Dermis microvascular lymphatic vessel endothelial cell (primary cell): ENCODE results near the gene NOXA1. TPM values are rescaled to one million over a fixed set of nuclear protein-coding genes. Genes with fewer than 3 reads are reported as not detected.
A peak's percentile ranks its signal among the peaks of the same experiment; 100 is the strongest.
"Not testable (repeated sequence)": the region's sequence is repeated elsewhere in the genome, so short reads cannot be mapped to it uniquely, and the experiment has no call there.

Experiments used
- DNase-seq, 2 donors: peaks; one replicate each; pipeline versions ENCODE4 v3.0.0 to v3.0.0-alpha.2; 2010; ENCODE audit warnings: low read depth in 2 of 2
- total RNA-seq: library from RNA; depleted of rRNA; stranded (reverse); fragments of >200 nt; gene quantifications from 2 replicates; pipeline ENCODE4 v1.2.1, GENCODE V29; 2014

Gene NOXA1, protein sequence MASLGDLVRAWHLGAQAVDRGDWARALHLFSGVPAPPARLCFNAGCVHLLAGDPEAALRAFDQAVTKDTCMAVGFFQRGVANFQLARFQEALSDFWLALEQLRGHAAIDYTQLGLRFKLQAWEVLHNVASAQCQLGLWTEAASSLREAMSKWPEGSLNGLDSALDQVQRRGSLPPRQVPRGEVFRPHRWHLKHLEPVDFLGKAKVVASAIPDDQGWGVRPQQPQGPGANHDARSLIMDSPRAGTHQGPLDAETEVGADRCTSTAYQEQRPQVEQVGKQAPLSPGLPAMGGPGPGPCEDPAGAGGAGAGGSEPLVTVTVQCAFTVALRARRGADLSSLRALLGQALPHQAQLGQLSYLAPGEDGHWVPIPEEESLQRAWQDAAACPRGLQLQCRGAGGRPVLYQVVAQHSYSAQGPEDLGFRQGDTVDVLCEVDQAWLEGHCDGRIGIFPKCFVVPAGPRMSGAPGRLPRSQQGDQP
- 1.3 and 2.1 TPM in 2 replicates for total RNA-seq

DNA sequence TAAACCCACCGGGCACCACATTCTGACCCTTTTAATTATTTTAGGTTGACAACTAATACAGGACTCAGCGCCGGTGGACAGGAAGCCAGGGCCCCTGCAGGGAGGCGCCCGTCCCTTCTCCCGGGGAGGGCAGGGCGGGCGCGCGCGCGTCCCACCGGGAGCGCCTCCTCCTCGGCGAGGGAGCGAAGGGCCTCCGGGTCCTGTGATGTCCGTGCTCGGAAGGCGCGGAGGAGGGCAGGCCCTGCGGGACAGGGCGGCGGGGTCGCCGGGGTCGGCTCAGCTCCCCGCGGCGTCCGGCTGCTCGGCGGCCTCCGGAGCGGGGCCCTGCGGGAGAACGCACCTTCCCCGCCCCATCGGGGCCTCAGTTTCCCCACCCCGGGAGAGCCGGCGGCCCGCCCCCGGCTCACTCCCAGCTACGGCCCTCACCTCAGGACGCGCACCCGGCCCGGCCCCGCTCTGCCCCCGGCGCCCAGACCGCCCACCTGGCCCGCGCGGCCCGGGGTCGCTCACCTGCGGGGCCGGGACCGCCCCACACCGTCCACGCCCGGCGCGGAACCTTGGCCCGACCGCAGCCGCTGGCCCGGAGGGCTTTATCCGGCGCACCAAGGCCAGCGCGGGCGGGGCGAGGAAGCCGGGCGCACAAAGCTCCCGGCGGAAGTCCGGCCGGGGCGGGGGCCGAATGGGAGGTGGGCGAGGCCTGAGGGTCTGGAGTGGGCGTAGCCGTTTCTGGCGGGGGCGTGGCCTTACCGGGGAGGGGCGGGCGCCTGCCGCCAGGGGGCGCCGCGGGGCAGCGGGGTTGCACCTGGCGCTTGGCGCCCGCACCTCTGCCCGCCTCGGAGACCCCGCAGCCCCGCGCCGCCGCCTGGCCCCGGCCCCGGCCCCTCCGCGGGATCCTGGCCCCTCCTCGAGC lies at the start of gene NOXA1, which contains the start of gene EXD3:
Gene NOXA1 (plus strand): TSS at position 790 of the 910 bp plus-strand sequence. CDS start 137 bp downstream, outside the sequence.
Gene EXD3 (minus strand): TSS at position 559 of the 910 bp plus-strand sequence. CDS start 27,805 bp downstream, outside the sequence.
- peak; percentile 83 to 92 for DNase-seq

DNA sequence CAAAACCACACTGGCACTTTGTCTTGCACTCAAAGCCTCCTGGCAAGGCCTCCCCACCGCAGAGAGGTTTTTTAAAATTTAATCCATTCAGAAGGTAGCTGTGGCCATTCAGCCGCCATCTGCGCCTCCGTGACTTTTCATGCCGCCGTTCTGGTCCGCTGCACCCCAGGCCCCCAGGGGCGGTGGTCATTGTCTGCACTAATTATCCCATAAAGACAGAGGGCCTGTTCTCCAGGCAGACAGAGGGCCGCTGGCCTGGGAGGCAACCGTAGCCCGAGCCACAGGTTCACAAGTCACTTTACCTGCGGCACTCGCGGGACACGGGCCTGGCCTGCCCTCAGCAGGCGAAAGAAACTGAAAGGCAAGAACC lies 49.6 kb upstream of the NOXA1 start:
- no peak for DNase-seq

DNA sequence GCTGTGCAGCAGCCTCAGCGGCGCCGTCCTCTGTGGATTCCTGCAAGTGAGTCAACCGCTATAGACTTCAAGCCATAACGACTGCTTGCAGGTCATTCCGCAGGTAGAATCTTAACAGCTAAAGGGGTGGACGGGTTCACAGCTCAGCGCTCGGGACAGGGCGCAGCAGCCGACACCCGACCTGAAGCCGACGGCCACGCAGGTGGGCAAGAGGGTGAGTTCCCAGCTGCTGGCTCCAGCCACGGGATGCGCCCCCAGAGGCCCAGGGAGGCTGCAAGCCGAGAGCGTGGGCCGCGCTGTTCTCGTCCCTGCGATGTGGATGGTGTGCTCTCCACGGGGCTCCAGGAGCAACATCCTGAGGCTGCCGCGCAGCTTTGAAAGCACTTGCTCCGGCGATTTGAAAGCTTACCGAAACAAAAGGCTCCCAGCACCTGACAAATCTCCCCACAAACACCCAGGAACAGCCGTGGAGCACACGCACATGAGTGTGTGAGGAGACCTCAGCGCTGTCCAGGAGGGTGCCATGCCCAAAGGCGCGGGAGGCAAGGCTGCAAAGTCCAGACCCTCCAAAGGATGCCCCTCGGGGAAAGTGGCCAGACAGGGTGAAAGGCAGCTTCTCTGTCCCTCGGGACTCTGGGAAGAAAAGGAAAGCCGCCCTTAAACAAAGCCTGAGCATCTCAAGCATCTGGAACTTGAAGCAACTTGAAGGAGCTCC lies 48.9 kb upstream of the NOXA1 start:
- no peak for DNase-seq

DNA sequence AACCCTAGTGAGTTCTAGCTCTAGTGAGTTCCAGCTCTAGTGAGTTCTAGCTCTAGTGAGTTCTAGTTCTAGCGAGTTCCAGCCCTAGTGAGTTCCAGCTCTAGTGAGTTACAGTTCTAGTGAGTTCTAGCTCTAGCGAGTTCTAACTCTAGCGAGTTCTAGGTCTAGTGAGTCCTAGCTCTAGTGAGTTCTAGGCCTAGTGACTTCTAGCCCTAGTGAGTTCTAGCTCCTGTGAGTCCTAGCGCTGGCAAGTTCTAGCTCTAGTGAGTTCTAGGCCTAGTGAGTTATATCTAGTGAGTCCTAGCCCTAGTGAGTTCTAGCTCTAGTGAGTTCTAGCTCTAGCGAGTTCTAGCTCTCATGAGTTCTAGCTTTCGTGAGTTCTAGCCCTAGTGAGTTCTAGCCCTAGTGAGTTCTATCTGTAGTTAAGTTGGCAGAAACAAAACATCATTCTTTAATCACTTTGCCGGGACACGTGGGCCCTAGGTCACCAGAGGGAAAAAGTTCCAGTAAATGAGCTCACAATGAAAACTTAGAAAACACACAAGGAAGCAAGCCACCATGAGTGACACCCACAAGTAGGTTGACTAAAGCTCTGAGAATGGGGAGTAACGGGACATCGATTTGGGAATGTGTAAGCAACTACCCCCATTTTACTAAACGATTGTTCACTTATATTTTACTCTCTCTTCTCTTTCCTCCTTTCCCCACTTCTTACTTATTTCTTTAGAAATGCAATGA lies 47.7 kb upstream of the NOXA1 start:
- no peak for DNase-seq

DNA sequence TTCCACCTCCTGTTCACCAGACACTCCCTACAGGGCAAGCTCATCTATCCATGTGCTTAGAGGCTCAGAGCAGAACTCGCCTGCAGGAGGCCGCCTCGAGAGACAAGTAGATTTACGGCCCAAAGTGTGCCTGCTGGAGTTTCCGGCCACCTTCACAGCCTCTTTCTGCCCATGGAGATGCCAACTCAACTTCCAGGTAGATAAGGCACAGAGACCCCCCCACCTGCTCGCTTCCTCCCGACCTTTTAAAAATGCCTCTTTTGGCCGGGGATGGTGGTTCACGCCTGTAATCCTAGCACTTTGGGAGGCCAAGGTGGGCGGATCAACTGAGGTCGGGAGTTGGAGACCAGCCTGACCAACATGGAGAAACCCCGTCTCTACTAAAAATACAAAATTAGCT lies 46.8 kb upstream of the NOXA1 start:
- no peak for DNase-seq

DNA sequence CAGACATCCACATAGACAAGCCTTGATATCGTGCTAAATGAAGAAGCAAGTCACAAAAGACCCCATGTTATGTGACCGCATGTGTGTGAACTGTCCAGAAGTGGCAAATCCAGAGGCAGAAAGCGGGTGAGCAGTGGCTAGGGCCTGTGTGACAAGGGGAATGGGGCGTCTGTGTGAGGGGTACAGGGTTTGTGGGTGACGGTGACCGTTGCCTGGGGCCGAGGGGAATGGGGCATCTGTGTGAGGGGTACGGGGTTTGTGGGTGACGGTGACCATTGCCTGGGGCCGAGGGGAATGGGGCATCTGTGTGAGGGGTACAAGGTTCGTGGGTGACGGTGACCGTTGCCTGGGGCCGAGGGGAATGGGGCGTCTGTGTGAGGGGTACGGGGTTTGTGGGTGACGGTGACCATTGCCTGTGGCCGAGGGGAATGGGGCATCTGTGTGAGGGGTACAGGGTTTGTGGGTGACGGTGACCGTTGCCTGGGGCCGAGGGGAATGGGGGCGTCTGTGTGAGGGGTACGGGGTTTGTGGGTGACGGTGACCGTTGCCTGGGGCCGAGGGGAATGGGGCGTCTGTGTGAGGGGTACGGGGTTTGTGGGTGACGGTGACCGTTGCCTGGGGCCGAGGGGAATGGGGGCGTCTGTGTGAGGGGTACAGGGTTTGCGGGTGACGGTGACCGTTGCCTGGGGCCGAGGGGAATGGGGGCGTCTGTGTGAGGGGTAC lies 44.3 kb upstream of the NOXA1 start:
- DNase-seq, result not testable (repeated sequence)

DNA sequence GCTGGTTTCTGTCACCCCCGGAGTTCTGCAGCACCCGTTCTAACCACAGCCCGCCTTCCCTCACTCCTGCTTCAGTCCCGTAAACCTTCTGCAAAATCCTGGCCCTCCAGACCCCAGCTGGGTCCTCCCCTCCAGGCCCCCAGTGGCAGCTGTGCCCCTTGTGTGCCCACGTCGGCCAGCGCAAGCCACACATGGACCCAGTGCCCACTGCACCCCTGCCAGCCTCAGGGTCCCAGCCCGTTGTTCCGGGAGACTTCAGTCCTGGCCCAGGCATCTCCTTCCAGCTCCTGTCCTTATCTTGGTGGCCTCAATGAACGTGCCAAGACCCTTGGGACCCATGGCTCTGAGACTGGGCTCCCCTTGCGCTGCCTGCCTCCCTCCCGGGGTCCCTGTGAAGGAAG lies 43.4 kb upstream of the NOXA1 start:
- DNase-seq, result no peak

DNA sequence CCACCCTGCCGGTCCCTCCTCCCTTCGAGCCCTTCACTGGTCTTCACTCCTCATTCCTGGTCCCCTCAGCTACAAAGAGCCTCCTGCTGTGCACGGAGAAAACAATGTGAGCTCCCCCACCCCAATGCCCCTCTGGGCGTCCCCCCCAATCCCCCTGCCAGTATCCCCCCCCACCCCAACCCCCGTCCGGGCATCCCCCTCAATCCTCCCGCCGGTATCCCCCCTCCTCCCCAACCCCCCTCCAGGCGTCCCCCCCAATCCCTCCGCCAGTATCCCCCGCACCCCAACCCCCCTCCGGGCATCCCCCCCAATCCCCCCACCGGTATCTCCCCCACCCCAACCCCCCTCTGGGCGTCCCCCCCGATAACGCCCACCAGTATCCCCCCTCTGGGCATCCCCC lies 43.0 kb upstream of the NOXA1 start:
- DNase-seq, result no peak

DNA sequence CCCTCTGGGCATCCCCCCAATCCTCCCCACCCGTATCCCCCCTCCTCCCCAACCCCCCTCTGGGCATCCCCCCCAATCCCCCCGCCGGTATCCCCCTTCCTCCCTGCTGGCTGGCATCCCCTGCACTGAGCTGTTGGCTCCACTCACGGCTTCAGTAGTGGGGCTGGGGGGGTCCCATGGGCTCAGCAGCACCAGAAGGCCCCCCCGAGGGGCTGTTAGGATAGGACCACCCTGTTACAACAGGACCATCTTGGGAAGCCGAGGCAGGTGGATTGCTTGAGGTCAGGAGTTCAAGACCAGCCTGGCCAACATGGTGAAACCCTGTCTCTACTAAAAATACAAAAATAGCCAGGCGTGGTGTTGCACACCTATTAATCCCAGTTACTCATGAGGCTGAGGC lies 42.6 kb upstream of the NOXA1 start:
- no peak for DNase-seq

DNA sequence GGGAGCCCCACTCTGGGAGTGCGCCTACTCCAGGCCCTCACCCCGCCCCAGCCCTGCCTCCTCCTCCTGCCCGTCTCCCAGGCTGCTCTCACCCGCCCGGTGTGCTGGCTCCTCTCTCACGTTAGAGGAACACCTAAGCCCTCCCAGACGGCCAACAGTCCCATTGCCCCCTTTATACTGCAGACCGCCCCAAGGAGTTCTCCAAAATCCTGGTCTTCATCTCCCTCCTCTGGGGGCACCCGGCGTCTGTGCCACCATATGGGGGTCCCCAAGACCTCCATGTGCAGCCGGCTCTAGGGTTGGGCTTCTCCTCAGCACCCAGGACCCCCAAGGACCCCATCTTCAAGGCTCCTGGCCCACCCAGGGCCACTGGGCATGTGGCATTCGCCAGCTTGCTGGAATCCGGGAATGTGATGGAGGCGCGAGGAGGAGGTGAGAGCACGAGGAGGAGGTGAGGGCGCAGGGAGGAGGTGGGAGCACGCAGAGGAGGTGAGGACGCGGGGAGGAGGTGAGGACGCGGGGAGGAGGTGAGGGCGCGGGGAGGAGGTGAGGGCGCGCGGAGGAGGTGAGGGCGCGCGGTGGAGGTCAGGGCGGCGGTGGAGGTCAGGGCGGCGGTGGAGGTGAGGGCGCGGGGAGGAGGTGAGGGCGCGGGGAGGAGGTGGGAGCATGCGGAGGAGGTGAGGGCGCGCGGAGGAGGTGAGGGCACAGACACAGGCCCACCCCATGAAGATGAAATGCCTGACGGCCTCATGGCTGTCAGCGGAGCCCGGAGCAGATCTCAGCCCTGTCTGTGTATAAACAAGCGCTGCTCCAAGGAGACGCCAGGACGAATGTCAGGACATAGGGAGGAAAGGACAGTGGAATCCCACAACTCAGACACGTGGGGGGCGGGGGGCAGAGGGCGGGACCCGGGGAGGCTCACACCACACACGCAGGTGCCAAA lies 41.4 kb upstream of the NOXA1 start:
- DNase-seq, result no peak

DNA sequence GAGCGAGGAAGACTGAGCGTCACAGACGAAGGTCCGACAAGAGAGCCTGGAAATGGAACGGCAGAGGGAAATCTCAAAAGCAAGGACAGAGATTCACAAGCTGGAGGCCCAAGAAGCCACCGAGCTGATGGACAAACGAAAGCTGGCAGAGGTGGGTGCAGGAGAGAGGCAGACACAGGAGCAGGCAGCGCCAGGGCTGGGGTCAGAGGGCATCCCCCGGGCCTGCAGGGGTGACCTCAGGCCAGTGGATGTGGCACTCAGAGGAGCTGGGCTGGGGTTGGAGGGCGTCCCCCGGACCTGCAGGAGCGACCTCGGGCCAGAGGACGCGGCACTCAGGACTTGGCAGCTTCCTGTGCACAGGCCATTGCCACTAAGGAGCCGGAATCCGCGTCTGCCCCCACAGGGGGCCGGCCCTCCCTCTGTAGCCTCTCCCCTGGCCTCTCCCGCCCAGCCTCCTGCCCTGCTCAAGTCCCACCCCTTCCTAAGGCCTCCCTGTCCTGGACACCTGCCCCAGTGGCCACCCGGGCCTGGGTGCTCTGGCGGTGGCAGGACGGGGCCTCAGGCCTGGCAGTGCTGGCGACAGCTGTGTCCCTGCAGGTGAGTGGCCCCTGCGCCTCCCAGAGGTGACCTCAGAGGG lies 40.6 kb upstream of the NOXA1 start:
- no peak for DNase-seq

DNA sequence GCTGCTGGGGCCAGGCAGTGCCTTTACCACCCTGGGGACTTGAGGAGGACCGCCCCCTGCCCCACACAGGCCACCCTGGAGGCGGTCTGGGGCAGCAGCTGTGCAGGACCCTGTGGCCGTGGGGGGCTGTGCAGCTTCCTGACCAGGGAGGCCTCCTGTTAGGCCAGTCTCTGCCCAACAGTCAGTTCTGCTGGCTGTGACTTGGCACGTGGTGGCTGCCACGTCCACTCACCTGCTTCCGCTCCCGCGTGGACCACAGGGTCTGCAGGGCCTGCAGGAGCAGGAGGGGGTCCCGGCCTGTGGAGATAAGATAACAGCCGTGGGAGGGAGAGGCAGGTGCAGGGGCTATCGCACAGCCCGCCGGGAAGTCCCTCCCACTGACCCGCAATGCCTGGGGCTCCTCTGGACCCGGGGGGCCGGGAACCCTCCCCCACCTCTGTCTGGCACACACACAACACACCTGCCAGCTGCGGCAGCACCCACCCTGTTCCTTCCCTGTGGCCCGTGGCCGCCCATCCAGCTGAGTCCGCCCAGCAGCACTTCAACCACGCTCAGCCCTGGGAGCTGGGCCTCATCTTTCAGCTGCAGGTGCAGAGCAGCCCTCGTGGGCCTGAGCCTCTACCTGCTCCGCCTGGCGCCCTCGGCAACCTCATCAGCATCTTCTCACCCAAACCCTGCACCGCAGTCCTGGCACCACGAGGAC lies 40.0 kb upstream of the NOXA1 start:
- DNase-seq, result no peak

DNA sequence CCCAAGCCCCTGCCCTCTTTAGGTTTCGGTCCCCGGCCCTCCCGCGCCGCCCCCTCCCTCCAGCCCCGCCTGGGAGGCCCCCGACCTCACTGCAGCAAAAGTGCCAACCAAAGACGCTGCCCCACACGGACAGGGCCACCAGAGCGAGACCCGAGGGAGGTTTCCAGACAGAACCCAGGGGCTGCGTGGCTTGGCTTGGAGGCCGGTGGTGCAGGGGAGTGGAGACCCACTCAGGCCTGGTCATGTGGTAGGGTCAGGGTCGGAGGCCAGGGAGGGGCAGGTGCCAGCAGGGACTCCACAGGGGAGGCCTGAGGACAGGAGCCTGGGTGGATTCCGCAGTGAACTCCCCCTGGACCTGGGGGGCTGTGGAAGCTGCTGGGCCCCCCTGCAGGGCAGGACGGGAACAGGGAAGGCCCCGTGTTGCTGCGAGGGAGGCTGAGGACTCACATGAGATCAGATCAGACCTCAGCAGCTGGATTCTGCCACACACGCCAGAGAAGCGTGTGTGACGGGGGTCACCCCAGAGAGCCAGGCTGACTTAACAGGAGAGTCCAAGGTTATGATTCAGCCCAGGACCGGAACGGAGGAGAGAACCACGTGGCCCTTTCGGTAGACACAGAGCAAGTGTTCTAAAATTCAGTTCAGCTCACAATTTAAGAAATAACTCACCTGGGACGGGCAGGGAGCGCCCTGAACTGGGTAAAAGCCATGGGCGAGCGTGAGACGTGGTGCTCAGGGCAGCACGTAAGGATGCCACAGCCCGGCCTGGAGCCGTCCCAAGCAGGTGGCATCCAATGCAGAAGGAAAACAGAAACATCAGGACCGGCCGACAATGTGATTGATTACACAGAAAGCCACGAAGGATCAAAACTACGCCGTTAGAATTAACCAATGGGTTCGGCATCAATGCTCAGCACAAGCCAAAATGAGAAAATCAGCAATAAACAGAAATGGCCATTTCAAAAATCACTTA lies 39.1 kb upstream of the NOXA1 start:
- no peak for DNase-seq

DNA sequence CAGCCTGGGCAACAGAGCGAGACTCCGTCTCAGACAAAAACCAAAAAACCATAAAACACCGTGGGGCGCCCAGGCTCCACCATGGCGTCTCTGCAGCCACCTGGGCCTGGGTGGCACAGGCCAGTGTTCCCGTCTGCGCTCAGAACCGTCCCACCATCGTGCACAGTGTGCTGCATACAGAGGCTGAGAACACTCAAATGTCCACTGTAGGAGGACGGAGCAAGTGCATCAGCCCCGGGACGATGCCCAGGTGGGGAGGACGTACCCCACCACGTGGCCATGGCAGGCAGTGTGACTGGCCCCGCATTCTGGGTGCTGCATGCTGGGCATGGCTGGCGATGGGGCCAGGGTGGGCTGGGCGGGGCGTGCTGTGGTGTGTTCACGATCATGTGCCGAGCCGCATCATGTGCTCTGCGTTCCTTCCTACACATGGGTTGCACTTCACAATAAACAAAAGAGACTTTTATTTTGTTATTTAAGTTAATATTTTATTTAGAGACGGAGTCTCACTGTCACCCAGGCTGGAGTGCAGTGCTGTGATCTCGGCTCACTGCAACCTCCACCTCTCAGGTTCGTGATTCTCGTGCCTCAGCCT lies 38.0 kb upstream of the NOXA1 start:
- no peak for DNase-seq

DNA sequence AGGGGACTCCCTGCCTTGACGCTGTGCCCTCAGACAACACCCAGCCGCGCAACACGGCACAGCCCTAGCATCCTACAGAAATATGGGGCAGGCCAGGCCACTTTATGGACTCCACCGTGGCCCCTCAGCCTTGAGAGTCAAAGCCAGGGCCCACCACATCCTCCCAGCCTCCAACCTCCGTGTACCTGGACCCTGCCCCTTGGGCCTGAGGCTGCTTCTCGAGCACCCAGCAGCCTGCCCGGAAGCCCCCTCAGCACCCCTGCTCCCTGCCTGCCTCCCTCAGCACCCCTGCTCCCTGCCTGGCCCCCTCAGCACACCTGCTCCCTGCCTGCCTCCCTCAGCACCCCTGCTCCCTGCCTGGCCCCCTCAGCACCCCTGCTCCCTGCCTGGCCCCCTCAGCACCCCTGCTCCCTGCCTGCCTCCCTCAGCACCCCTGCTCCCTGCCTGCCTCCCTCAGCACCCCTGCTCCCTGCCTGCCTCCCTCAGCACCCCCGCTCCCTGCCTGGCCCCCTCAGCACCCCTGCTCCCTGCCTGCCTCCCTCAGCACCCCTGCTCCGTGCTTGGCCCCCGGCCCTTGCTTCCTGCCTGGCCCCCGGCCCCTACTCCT lies 36.6 kb upstream of the NOXA1 start:
- not testable (repeated sequence) for DNase-seq
